K562 (cell line): ENCODE data around the gene MTMR12. TPM values are rescaled to one million over a fixed set of nuclear protein-coding genes. Genes with fewer than 3 reads are reported as not detected.
A peak's percentile ranks its signal among the peaks of the same experiment; 100 is the strongest.

ENCODE experiments used
- ATAC-seq: fragments of 200-7000 bp; cut with Tn5 transposase; 3 replicates; pipeline ENCODE4 v1.9.1; 2020; ENCODE audit warnings: moderate library complexity
- BruUV-seq: library from RNA; stranded (reverse); fragments of 400-500 nt; replicated peaks from 2 replicates; lab custom pipeline; 2021; lab: Mats Ljungman, UMichigan
- CTCF ChIA-PET: fragments of 300-600 bp; formaldehyde crosslinking; extraction: SDS; loops from one replicate; lab custom pipeline; 2021; ENCODE audit warnings: low intra/inter-chr PET ratio; lab: Yijun Ruan, JAX
- POLR2A ChIA-PET: fragments of 300-600, 350-650 bp; sonication (Branson Sonifier 250); formaldehyde crosslinking; extraction: SDS; loops from one replicate; lab custom pipeline; 2021; ENCODE audit warnings: antibody characterized with exemption, inconsistent platforms; lab: Yijun Ruan, JAX
- DNase-seq, 4 experiments: peaks; one replicate each; pipeline versions ENCODE4 v3.0.0 to v3.0.0-alpha.2; 2011 to 2018; ENCODE audit warnings: low spot score in 3 of 4, mixed read lengths in 3 of 4; ENCODE audit errors: extremely low read depth in 1 of 4
- FAIRE-seq: peaks from 2 replicates; lab custom pipeline; 2011; peaks lifted over from hg19 to GRCh38; lab: Jason Lieb, UNC
- H2AFZ ChIP-seq: 2 replicates; pipeline ENCODE4 v1.6.0; 2011; ENCODE audit warnings: low read depth, low read length, control low read depth, inconsistent platforms
- H3K27ac ChIP-seq: fragments of 200-600 bp; 3 replicates; pipeline ENCODE4 v1.8.0; 2011; ENCODE audit warnings: low read depth, mild to moderate bottlenecking, control low read depth, inconsistent platforms, low read length, moderate library complexity, mixed read lengths; ENCODE audit errors: extremely low read depth
- H3K27me3 ChIP-seq, 2 experiments: fragments of 300-600 bp in 1 of 2; 2 replicates in 1 of 2; 3 replicates in 1 of 2; pipeline versions ENCODE4 v1.6.0 to v1.8.0; 2011; ENCODE audit warnings: inconsistent platforms in 2 of 2, low read length in 2 of 2, mild to moderate bottlenecking in 1 of 2, mixed read lengths in 1 of 2, moderate library complexity in 1 of 2; ENCODE audit not compliant: control insufficient read depth in 2 of 2, insufficient read depth in 2 of 2
- H3K36me3 ChIP-seq: fragments of 300-600 bp; 3 replicates; pipeline ENCODE4 v1.8.0; 2011; ENCODE audit warnings: mild to moderate bottlenecking, low read length, inconsistent platforms; ENCODE audit not compliant: control insufficient read depth, insufficient read depth
- H3K4me1 ChIP-seq, 2 experiments: fragments of 200-600 bp in 1 of 2; replicated peaks in 1 of 2; 2 replicates in 1 of 2; 3 replicates in 1 of 2; pipeline versions ENCODE4 v1.5.1 to v1.8.0; 2011; ENCODE audit warnings: inconsistent platforms in 2 of 2, low read length in 2 of 2, mild to moderate bottlenecking in 1 of 2, mixed read lengths in 1 of 2, moderate library complexity in 1 of 2; ENCODE audit not compliant: control insufficient read depth in 2 of 2, insufficient read depth in 2 of 2
- H3K4me2 ChIP-seq: 2 replicates; pipeline ENCODE4 v1.6.1; 2011; ENCODE audit warnings: low read length, control low read depth, inconsistent platforms, mixed read lengths; ENCODE audit not compliant: insufficient read depth
- H3K4me3 ChIP-seq: fragments of 200-600 bp; sonication (generic), shearing (Covaris generic); 2 replicates; pipeline ENCODE4 v1.5.1; 2016; ENCODE audit warnings: control low read depth, inconsistent platforms
- H3K79me2 ChIP-seq: fragments of 200-600 bp; 3 replicates; pipeline ENCODE4 v1.8.0; 2011; ENCODE audit warnings: low read length, inconsistent platforms; ENCODE audit not compliant: control insufficient read depth, insufficient read depth
- H3K9ac ChIP-seq, 2 experiments: 2 replicates each; pipeline versions ENCODE4 v1.6.0 to v1.6.1; 2011; ENCODE audit warnings: low read depth in 2 of 2, low read length in 2 of 2, control low read depth in 1 of 2, inconsistent platforms in 1 of 2, mild to moderate bottlenecking in 1 of 2, mixed read lengths in 1 of 2; ENCODE audit not compliant: insufficient read depth in 1 of 2
- H3K9me1 ChIP-seq: one replicate; pipeline ENCODE4 v1.6.0; 2011; ENCODE audit warnings: inconsistent platforms, mild to moderate bottlenecking, low read length, moderate library complexity; ENCODE audit not compliant: control insufficient read depth, insufficient read depth
- H3K9me3 ChIP-seq: replicated peaks from 2 replicates; pipeline ENCODE4 v1.5.1; 2011; ENCODE audit warnings: low read depth, low read length, inconsistent platforms; ENCODE audit not compliant: control insufficient read depth, insufficient read depth
- H4K20me1 ChIP-seq: replicated peaks from 2 replicates; pipeline ENCODE4 v1.6.1; 2011; ENCODE audit warnings: low read length, inconsistent platforms, mixed read lengths; ENCODE audit not compliant: control insufficient read depth, insufficient read depth
- ATF7 ChIP-seq: fragments of 450-650 bp; IDR thresholded peaks from 2 replicates; pipeline ENCODE4 v1.7.1; 2014; ENCODE audit warnings: mild to moderate bottlenecking, moderate library complexity
- E2F3 ChIP-seq: fragments of 250-450 bp; sonication (Bioruptor Pico); IDR thresholded peaks from 2 replicates; pipeline ENCODE4 v1.4.0; 2020; ENCODE audit warnings: mild to moderate bottlenecking
- EHMT2 ChIP-seq: fragments of 450-650 bp; IDR thresholded peaks from 2 replicates; pipeline ENCODE4 v1.6.1; 2018; ENCODE audit warnings: antibody characterized with exemption
- ELF4 ChIP-seq: fragments of 450-650 bp; formaldehyde crosslinking; IDR thresholded peaks from 2 replicates; pipeline ENCODE4 v1.4.0; 2022; ENCODE audit warnings: missing genetic modification characterization
- EWSR1 ChIP-seq: fragments of 450-650 bp; IDR thresholded peaks from 2 replicates; pipeline ENCODE4 v1.6.1; 2018; ENCODE audit warnings: borderline replicate concordance, mild to moderate bottlenecking, low read depth, moderate library complexity; ENCODE audit not compliant: partially characterized antibody
- FOXK2 ChIP-seq, 2 experiments: fragments of 450-650 bp; IDR thresholded peaks in 1 of 2; conservative IDR thresholded peaks in 1 of 2; 2 replicates each; pipeline ENCODE4 v1.6.1; 2016; ENCODE audit warnings: low read depth in 2 of 2, mild to moderate bottlenecking in 1 of 2
- MIER1 ChIP-seq: fragments of 450-650 bp; IDR thresholded peaks from 2 replicates; pipeline ENCODE4 v1.6.1; 2016; ENCODE audit warnings: antibody characterized with exemption, mild to moderate bottlenecking, low read depth
- RAD51 ChIP-seq: fragments of 450-650 bp; IDR thresholded peaks from 2 replicates; pipeline ENCODE4 v1.7.1; 2016; ENCODE audit warnings: low read depth, mild to moderate bottlenecking, borderline replicate concordance
- SMAD4 ChIP-seq: fragments of 250-450 bp; sonication (Bioruptor Pico); conservative IDR thresholded peaks from 2 replicates; pipeline ENCODE4 v1.8.0; 2021; ENCODE audit warnings: inconsistent platforms, mild to moderate bottlenecking, moderate library complexity
- TRIM24 ChIP-seq, 2 experiments: fragments of 450-650 bp; IDR thresholded peaks; 2 replicates each; pipeline ENCODE4 v1.6.1; 2016
- ZBTB1 ChIP-seq: sonication (generic); formaldehyde crosslinking; IDR thresholded peaks from 2 replicates; pipeline ENCODE4 v1.8.1; 2023; ENCODE audit warnings: missing genetic modification reagents, low read depth, mild to moderate bottlenecking, borderline replicate concordance
- ZNF232 ChIP-seq: sonication (generic); formaldehyde crosslinking; IDR thresholded peaks from 2 replicates; pipeline ENCODE4 v1.8.0; 2022; ENCODE audit warnings: mild to moderate bottlenecking, missing genetic modification reagents
- WGBS: fragments of 100-300 bp; shearing (Covaris generic); methylation state at CpG from one replicate; pipeline ENCODE4 v1.1.6; 2016; ENCODE audit warnings: low coverage, mixed read lengths; ENCODE audit not compliant: insufficient coverage; ENCODE audit errors: missing lambda C conversion rate; 5-methylcytosine and 5-hydroxymethylcytosine counted together
- in situ Hi-C: fragments of 300-500 bp; cut with MboI; formaldehyde crosslinking; loops from 4 replicates; pipeline ENCODE4 v1.15.0; 2018; ENCODE audit warnings: inconsistent platforms, mixed read lengths
- intact Hi-C: fragments of 100-400 bp; cut with micrococcal nuclease; formaldehyde crosslinking; loops from 2 replicates; pipeline ENCODE4 v1.14.2; 2022
- polyA plus RNA-seq, 8 experiments: library from polyadenylated mRNA; depleted of rRNA in 4 of 8; stranded (reverse) in 5 of 8; unstranded in 3 of 8; fragments of >200 nt; fragmentation: Nextera tagmentation in 2 of 8; fragmentation: Illumina TruSeq in 1 of 8; extraction: Ambion mirVana in 2 of 8; extraction: Trizol in 1 of 8; gene quantifications; 2 replicates each; pipeline versions ENCODE4 v1.2.1 to v1.2.3, GENCODE V29; 2011 to 2014; ENCODE audit warnings: inconsistent platforms in 1 of 8, missing spikeins in 1 of 8
- total RNA-seq, 7 experiments: library from RNA; depleted of rRNA in 6 of 7; stranded (reverse); fragments of >200 nt in 6 of 7; fragmentation: Illumina TruSeq in 2 of 7; extraction: Trizol in 2 of 7; gene quantifications; 2 replicates each; pipeline versions ENCODE4 v1.2.1 to v1.2.3, GENCODE V29; 2011 to 2021; ENCODE audit warnings: low replicate concordance in 1 of 7

Gene MTMR12
- total and polyA plus RNA-seq, 9 of the 15 experiments (the other 6 are each of a cell fraction or from before 2014, with no cell fraction given), result 4.0 to 28.7 (median 17.1) TPM

GRCh38 chr5:32283539-32284377 lies 29.0 kb downstream of the MTMR12 start:
- no TSS peak for BruUV-seq
- WGBS, result 92% methylated on average over 9 of the region's 9 CpGs

DNA sequence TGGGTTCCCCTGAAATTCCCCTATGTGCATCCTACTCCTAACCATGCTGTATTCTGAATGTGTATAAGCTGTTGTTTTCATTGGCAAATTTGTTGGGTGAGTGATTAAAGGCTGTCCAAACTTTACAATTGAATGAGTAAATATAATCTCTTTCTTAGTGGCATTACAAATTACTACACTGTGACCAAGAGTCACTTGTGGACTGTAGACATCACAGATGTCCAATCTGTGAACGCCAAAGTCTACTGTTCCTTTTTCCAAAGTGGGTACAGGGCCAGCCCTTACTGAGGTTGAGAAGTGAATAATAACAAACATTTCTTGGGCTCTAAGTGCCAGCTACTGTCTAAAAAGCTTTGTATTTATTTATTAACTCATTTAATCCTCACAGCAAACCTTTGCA lies 29.7 kb downstream of the MTMR12 start:
- ChIA-PET POLR2A (interaction anchor here (0.6 to 2.3 kb wide), 3 partner anchors 11 to 179 kb away, joined by 3 to 9 read pairs (median 4); no protein-coding TSS in a partner anchor), CTCF (no interaction called here)
- DNase-seq (no peak), FAIRE-seq (no peak), ATAC-seq (no peak)
- no peak overlapping the region for H3K4me3 ChIP-seq
- no peak for TF ChIP-seq MIER1
- no peak for TF ChIP-seq ZBTB1 (CRISPR knock-in tag)
- TF ChIP-seq E2F3 (CRISPR knock-in tag), result no peak
- no peak for TF ChIP-seq ZNF232 (CRISPR knock-in tag)
- no peak for TF ChIP-seq ELF4 (CRISPR knock-in tag)
- TF ChIP-seq FOXK2 (conservative IDR thresholded peaks at IDR 0.05 in 1 of 2, IDR thresholded peaks at IDR 0.05 in 1 of 2; ENCODE audit: low read depth in 2 of 2), result no peak
- no peak for TF ChIP-seq TRIM24 (IDR thresholded peaks at IDR 0.05)
- TF ChIP-seq ATF7, result no peak
- TF ChIP-seq SMAD4 (CRISPR knock-in tag), result no peak
- no peak for TF ChIP-seq RAD51
- no peak overlapping the region for H3K27ac ChIP-seq
- no peak overlapping the region for H3K9ac ChIP-seq
- H3K79me2 ChIP-seq, result peaks cover 26% of the 10 kb centered on the region
- H2AFZ ChIP-seq, result no peak overlapping the region
- H3K36me3 ChIP-seq, result 0 out of 3 replicates have a peak, but pooled peaks cover 2% of the 10 kb centered on the region
- 79% methylated on average over 1 of the region's 1 CpG for WGBS
- in situ Hi-C loops (no loop called here), intact Hi-C loops (no loop called here)
- peaks cover 20 to 30% of the 10 kb centered on the region in 2 experiments for H3K4me1 ChIP-seq
- BruUV-seq, result no TSS peak
- no peak overlapping the region for H3K4me2 ChIP-seq
- no peaks in the 10 kb centered on the region for H3K9me1 ChIP-seq
- H4K20me1 ChIP-seq, result peaks cover 13% of the 10 kb centered on the region; the same call in 1 of the 2 replicates
- H3K9me3 ChIP-seq, result no peaks in the 10 kb centered on the region
- no peaks in the 10 kb centered on the region for H3K27me3 ChIP-seq

More at GRCh38 chr5:32283539-32284377, 29.0 kb downstream of the MTMR12 start:
- Histone ChIP-seq H3K4me1 (peaks cover 20 to 29% of the 10 kb centered on the region in 2 experiments; a peak in 4 of 5 replicates), H4K20me1 (peaks cover 13% of the 10 kb centered on the region; the same call in 1 of the 2 replicates), H3K9ac (no peak overlapping the region), H3K9me1 (no peaks in the 10 kb centered on the region), H3K27me3 (no peaks in the 10 kb centered on the region), H3K27ac (no peak overlapping the region), H2AFZ (no peak overlapping the region), H3K79me2 (peaks cover 26% of the 10 kb centered on the region), H3K9me3 (no peaks in the 10 kb centered on the region), H3K4me2 (no peak overlapping the region), H3K4me3 (no peak overlapping the region), H3K36me3 (0 out of 3 replicates have a peak, but pooled peaks cover 2% of the 10 kb centered on the region)
- TF ChIP-seq EHMT2 (0 out of 2 replicates have a peak, but pooled peaks have one; percentile 12), EWSR1 (no peak)
- intact Hi-C loops, result no loop called here
- POLR2A ChIA-PET, result interaction anchor here (0.5 to 2.3 kb wide), 2 partner anchors 10 to 19 kb away, joined by 3 to 9 read pairs; no protein-coding TSS in a partner anchor
- in situ Hi-C loops, result no loop called here
- no peak for FAIRE-seq
- peak; percentile 12; the same call in 2 of the 3 replicates for ATAC-seq
- CTCF ChIA-PET, result no interaction called here
- DNase-seq, result no peak
